Stimulated activated CD4-positive, alpha-beta T cell treated with anti-CD3 and anti-CD28 coated beads, Interleukin-4, amount 100 ng/mL, for 1 hour (primary cell): ENCODE results near the gene GRAMD4.
"Not testable (repeated sequence)": the region's sequence is repeated elsewhere in the genome, so short reads cannot be mapped to it uniquely, and the experiment has no call there.

Experiments used
- DNase-seq: peaks from one replicate; pipeline ENCODE4 v3.0.0-alpha.2; 2020

The GRAMD4 gene

GRCh38 chr22:46600273-46600796, 19.9 kb upstream of the GRAMD4 start:
- DNase-seq, result no peak

DNA sequence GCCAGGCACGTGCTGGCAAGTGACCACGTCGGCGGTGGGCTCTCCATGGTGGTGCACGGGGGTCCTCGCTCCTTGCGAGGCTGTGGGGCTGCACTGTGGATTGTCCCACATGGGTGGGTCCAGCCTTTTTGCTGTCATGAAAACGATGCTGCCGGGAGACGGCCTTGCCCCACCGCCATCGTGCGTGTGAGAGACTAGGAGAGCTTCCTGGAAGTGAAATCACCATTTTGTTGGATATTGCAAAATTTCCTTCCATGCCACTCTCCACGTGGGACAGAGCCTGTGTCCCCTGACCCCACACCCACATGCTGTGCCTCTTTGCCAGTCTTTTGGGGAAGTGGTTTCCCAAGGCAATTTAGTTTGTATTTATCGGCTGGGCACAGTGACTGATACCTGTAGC, 18.2 kb upstream of the GRAMD4 start:
- no peak for DNase-seq

DNA sequence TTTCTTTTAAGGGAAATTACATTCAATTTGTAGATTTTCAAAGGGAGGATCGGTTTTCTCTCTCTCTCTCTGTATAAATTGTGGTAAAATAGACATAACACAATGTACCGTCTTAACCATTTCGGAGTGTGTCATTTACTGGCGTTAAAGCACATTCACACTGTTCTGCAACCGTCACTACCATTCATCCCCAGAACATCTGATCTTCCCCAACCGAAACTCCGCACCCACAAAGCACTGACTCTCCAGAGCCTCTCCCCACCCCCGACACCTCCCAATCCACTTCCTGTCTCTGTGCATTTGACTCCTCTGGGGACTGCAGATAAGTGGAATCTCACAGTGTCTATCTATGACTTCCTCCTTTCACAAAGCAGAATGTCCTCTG, 15.9 kb upstream of the GRAMD4 start:
- DNase-seq, result peak; percentile 18

DNA sequence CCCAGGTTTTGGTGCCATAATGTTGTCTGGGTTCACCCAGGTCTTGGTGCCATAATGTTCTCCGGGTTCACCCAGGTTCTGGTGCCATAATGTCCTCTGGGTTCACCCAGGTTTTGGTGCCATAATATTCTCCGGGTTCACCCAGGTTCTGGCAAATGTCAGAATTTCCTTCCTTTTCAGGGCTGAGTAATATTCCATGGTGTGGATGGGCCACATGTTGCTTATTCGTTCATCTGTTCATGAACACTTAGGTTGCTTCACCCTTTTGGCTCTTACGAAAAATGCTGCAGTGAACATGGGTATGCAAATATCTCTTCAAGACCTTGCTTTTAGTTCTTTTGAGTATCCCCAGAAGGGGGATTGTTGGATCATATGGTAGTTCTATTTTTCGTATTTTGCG, 15.1 kb upstream of the GRAMD4 start:
- DNase-seq, result no peak

GRCh38 chr22:46606886-46607285, 13.3 kb upstream of the GRAMD4 start:
- no peak for DNase-seq

DNA sequence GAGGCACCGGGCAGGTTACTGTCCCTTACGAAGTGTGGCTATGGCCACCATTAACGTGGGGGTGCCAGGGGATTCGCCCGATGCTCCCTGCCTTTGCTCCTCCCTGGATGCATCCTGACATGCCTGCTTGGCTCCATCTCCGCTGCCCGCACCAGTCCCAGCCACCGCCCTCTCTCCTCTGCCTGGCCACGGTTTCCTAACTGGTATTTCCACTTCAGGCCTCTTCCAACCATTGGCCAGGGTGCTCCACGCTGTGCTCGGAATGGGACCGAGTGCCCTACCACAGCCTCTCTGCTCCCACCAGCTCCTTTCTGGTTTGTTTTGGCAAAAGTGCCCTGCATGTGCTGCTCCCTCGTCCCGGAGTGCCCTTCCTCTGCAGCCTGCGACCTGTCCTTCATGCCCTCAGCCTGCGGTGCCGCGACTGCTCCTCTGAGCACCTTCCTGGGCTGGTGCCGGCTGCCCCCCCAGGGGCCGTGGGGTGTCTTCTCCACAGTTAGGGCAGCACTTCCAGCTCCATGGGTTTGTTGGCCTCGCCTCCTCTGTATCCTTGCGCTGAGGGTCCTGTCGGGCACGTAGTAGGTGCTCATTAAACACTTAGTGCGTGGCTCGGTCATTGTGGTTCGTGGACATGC, 12.6 kb upstream of the GRAMD4 start:
- DNase-seq, result no peak

- DNase-seq, result no peak
These were observed 11.0 kb upstream of the GRAMD4 start for GRCh38 chr22:46609175-46609690.

DNA sequence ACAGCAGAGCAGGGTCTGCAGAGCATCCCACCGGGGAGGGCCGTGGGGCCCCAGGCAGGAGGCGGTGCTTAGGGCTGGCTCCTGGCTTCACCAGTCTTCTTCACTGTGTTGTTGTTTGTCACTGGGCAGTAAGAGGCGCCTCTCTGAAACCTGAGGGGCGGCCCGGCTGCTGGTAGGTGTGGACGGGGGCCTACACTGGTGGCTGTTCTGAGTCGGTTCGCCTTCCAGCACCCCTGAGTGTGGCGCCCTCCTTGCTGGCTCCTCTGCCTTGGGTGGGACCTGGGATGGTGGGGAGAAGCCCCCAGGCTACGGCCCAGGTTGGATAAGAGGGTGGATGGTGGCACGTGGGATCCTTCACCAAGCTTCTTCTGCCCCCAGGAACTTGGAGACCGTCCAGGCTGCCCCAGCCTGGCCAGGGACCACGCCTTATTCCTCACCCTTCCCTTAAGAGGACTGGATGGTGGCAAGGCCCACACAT, 10.4 kb upstream of the GRAMD4 start:
- no peak for DNase-seq

DNA sequence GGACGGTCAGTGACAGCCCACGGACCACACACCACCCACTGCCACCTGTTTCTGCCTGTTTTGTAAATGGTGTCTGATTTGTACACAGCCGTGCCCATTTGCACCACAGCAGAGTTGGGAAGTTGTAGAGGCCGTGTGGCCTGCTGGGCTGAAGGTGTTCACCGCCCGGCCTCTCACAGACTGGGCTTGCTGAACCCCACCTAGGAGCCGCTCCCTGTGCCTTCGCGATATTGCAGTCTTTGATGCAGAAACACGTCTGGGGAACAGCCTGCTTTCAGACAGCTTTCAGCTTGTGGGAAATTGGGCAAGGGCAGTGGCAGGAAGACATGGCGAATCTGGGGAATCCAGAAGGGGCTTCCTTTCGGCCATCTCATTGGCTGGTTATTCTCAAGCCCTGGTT, 9.8 kb upstream of the GRAMD4 start:
- DNase-seq, result no peak

DNA sequence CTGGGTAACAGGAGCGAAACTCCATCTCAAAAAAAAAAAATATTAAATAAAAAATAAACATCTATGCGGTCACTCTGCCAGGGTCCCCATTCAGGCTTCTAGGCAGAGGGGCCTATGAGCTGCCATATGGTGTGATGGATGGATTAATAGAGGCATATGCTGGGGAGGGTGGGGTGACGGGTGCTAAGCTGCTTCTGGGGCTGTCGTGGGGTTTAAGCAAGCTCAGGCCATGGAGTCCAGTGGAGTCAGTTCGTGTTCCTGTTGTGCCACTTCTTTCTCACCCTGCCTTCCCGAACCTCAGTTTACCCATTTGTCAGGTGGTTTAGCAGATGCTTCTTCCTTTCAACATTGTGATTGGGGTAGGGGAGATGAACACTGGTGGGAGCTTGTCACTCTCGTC, 9.0 kb upstream of the GRAMD4 start:
- DNase-seq, result no peak

GRCh38 chr22:46612341-46612903, 7.8 kb upstream of the GRAMD4 start:
- no peak for DNase-seq

DNA sequence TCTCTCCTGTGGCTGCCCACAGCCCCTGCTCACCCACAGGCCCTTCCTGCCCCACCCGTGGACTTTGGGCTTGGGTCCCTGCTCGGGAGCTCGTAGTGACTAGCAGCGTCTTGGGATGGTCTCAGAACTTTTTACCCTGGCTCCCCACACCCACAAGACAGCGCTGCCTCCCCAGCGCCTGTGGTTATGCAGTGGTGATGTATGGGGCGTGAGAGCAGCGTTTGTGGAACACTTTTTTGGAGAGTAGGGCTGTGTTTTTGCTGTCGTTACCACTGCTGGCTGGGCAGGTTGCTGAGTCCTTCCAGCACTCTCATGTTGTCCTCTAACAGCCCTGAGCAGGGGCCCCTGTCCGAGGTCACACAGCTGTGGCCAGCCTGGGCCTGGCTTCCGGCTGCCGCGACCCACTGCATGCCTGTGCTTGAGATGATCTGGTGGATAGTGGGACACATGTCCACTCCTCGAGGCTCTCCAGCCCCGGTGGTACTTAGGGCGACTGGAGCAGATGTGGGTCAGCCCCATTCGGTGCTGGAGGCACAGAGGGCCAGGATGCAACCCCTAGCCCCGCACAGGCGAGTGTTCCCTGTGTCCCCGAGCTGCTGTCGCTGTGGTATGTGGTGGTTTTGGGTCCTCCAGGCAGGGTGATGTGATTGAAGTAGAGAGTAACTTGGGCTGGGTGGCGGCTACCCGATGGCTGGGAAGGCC, 7.1 kb upstream of the GRAMD4 start:
- DNase-seq, result peak; percentile 15

DNA sequence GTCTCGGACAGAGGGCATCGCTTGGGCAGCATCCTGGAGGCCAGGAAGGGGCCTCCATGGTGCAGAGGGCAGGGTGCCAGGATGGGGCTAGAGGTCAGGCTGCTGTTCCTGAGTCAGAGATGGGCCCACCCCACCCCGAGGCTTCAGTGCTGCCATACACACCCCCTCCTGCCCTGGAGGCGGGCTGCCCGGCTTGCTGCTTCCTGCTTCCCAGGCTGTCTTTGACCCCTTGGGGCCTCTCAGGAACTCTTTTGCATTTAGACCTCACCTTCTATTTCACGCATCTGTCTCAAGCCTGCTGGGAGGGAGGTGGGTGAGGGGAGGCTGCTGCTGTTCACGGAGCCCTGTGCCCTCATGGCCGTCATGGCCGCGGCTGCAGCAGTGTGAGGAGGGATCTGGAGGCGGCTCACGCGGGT, 6.6 kb upstream of the GRAMD4 start:
- DNase-seq, result peak; percentile 26

GRCh38 chr22:46614025-46614931, 5.9 kb upstream of the GRAMD4 start:
- DNase-seq, result peak; percentile 53

DNA sequence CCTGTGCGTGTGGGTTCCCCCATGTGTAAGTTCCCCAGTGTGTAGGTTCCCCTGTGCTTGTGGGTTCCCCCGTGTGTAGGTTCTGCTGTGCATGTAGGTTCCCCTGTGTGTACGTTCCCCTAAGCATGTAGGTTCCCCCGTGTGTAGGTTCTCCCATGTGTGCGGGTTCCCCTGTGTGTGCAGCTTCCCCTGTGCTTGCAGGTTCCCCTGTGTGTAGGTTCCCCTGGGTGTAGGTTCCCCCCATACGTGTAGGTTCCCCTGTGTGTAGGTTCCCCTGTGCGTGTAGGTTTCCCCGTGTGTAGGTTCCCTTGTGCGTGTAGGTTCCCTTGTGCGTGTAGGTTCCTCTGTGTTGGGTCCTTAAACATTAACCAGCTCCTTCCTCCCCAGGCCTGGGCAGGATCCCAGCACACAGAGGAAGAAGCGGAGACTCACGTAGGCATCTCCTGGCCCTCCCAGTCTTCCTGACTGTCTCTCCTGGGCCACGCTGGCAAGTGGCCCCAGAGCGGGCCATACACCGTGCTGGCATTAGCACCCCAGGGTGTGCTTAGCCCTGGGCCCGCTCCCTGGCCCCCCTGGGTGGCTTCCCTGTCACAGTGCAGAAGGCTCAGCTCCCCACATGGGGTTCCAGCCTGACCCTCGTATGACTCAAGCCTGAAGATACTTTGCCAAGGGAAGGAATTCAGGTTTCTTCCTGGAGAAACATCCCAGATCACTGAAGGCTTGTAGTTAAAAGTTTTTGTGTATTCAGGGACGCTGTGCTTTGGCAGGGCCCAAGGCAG, 2.8 kb upstream of the GRAMD4 start:
- no peak for DNase-seq

GRCh38 chr22:46617986-46618647, 2.1 kb upstream of the GRAMD4 start:
- no peak for DNase-seq

DNA sequence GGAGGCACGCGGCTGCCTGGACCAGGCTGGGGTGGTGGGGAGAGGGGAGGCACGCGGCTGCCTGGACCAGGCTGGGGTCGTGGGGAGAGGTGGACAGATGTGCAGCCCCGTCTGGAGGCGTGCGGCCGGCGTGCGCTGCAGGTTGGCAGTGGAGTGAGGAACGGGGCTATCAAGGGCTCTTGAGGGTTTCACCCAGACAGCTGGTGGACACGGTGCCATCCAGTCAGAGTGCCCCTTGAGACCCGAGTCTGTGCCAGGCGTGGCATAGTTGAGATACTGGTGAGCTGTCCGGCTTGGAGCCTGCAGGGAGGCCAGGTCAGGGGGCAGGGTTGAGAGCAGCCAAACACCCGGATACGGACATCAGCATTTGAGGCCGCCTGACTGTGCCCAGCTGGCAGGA, 1.5 kb upstream of the GRAMD4 start:
- DNase-seq, result no peak

- no peak for DNase-seq
These were observed 851 bp upstream of the GRAMD4 start for GRCh38 chr22:46619240-46619829.

GRCh38 chr22:46620588-46621242, 529 bp downstream of the GRAMD4 start:
- no peak for DNase-seq

- not testable (repeated sequence) for DNase-seq
These were observed 1.2 kb downstream of the GRAMD4 start for GRCh38 chr22:46621243-46621930.
